Stomach (tissue), 4 donors: ENCODE results near the gene PDP2.

Source experiments
- EP300 ChIP-seq: sonication (generic); formaldehyde crosslinking; IDR thresholded peaks from one replicate; pipeline ENCODE4 v1.6.1; 2017; ENCODE audit warnings: antibody characterized with exemption
- POLR2AphosphoS5 ChIP-seq, 3 donors: sonication (generic); formaldehyde crosslinking; IDR thresholded peaks; one replicate each; pipeline ENCODE4 v1.6.1; 2016; ENCODE audit warnings: antibody characterized with exemption in 3 of 3

DNA sequence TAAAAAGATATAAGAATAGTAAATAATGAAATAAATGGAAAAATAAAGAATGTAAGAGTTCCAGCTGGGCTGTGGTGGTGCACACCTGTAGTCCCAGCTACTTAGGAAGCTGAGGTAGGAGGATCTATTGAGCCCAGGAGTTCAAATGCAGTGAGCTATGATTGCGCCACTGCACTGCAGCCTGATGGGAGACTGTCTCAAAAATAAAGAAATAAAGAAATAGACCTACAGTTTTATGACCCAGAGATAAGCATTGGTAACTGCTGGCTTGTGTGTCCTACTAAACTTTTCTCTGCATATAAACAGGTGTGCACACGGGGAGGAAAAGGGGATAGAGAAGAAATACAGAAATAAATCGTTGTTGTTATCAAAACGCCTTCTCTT is 7.8 kb upstream of the PDP2 start:
- TF ChIP-seq EP300 (no peak), POLR2AphosphoS5 (IDR thresholded peaks at IDR 0.05) (no peak)
